ENCODE results near the gene RBKS. TPM values are rescaled to one million over a fixed set of nuclear protein-coding genes. Genes with fewer than 3 reads are reported as not detected.
"Not testable (repeated sequence)": the region's sequence is repeated elsewhere in the genome, so short reads cannot be mapped to it uniquely, and the experiment has no call there.

Gene RBKS
- total RNA-seq, 2 donors from 2014 or later: 5.5 to 8.9 TPM

GRCh38 chr2:27752551-27753237, 137.5 kb downstream of the RBKS start:
- Histone ChIP-seq H3K4me1 (no peaks in the 10 kb centered on the region), H3K27ac (peak overlapping the region; percentile 55), H3K9ac (ENCODE audit: low read depth in 2 of 2, low read length in 2 of 2) (no peak overlapping the region), H3K36me3 (no peaks in the 10 kb centered on the region), H3K9me3 (no peaks in the 10 kb centered on the region), H3K4me3 (no peak overlapping the region), H3K27me3 (no peaks in the 10 kb centered on the region)
- peak; percentile 51 for DNase-seq
- intact Hi-C loops (cut with DNase I): loop anchor here (5.0 kb wide), 1 partner anchor 700 kb away; no protein-coding TSS in a partner anchor
- no peak for TF ChIP-seq CTCF (IDR thresholded peaks at IDR 0.05)

DNA sequence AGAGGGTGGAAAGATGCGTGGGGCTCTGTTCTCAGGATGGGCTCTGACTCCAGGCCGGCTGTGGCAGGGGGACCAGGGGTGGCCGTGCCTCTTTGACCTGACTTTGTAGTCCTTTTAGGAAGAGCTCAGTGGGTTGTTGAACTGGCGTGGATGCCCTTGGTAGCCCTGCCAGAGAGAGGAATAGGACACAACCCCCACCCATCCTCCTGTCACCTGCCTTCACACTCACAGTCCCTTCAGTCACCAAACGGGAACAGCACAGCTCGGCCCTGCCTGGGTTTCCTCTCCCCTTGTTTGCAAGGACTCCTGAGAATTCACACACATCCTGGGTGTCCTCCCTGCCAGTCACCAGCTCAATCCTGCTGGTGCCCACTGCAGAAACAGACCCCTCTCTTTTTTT, 138.8 kb downstream of the RBKS start:
- H3K36me3 ChIP-seq: no peaks in the 10 kb centered on the region
- no peak for TF ChIP-seq CTCF (IDR thresholded peaks at IDR 0.05)

DNA sequence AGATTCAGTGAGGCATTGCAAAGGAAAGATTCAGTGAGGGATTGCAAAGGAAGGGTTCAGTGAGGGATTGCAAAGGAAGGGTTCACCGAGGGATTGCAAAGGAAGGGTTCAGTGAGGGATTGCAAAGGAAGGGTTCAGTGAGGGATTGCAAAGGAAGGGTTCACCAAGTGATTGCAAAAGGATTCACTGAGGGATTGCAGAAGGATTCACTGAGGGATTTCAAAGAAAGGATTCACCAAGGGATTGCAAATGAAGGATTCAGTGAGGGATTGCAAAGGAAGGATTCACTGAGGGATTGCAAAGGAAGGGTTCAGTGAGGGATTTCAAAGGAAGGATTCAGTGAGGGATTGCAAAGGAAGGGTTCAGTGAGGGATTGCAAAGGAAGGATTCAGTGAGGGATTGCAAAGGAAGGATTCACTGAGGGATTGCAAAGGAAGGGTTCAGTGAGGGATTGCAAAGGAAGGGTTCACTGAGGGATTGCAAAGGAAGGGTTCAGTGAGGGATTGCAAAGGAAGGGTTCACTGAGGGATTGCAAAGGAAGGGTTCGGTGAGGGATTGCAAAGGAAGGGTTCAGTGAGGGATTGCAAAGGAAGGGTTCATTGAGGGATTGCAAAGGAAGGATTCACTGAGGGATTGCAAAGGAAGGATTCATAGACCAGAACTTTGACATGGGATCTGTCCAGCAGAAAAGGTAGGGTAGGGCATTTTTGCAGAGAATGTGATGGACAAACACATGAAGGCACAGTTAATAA, 141.2 kb downstream of the RBKS start:
- H3K36me3 ChIP-seq; H3K9ac ChIP-seq (ENCODE audit: low read depth in 2 of 2, low read length in 2 of 2); H3K27me3 ChIP-seq; H3K4me1 ChIP-seq; H3K4me3 ChIP-seq; DNase-seq; H3K27ac ChIP-seq; intact Hi-C loops (cut with DNase I); H3K9me3 ChIP-seq: not testable (repeated sequence)

More for the DNA sequence above, 138.8 kb downstream of the RBKS start:
- DNase-seq: no peak
- Histone ChIP-seq H3K4me1 (no peaks in the 10 kb centered on the region), H3K9me3 (no peaks in the 10 kb centered on the region), H3K4me3 (no peak overlapping the region), H3K9ac (ENCODE audit: low read depth in 2 of 2, low read length in 2 of 2) (no peak overlapping the region), H3K27me3 (no peaks in the 10 kb centered on the region), H3K27ac (no peak overlapping the region)
- intact Hi-C loops (cut with DNase I): loop anchor here (5.0 kb wide), 1 partner anchor 701 kb away; no protein-coding TSS in a partner anchor

DNA sequence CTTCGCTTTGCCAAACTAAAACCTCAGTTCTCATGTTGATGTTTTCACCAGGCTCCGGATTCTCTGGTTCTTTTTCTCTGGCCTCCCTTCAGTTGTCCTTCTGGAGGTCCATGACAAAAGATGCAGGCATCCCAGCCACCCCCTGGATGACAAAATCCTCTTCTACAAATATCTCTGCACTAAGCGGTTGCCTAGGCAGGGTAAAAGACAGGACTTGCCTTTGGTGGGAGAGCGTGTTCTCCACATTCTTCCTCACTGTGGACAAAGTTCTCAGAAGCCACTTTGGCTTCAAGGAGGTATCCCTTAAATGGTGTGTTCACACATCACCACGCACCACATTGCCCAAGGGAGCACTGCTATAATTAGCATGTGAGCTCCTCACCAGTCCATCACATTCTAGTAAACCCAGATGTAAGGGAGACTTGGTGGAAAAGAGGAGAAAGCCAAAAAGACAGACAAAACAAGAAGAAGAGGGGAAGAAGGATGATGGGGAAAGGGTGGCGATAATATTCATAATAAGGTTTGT, 142.3 kb downstream of the RBKS start:
- no peaks in the 10 kb centered on the region for H3K27me3 ChIP-seq
- no peak overlapping the region for H3K27ac ChIP-seq
- no peaks in the 10 kb centered on the region for H3K36me3 ChIP-seq
- no peak for DNase-seq
- no peak overlapping the region for H3K4me3 ChIP-seq
- no peaks in the 10 kb centered on the region for H3K4me1 ChIP-seq
- H3K9me3 ChIP-seq: no peaks in the 10 kb centered on the region
- TF ChIP-seq CTCF (IDR thresholded peaks at IDR 0.05): no peak
- no peak overlapping the region for H3K9ac ChIP-seq (ENCODE audit: low read depth in 2 of 2, low read length in 2 of 2)
- intact Hi-C loops (cut with DNase I): no loop called here

DNA sequence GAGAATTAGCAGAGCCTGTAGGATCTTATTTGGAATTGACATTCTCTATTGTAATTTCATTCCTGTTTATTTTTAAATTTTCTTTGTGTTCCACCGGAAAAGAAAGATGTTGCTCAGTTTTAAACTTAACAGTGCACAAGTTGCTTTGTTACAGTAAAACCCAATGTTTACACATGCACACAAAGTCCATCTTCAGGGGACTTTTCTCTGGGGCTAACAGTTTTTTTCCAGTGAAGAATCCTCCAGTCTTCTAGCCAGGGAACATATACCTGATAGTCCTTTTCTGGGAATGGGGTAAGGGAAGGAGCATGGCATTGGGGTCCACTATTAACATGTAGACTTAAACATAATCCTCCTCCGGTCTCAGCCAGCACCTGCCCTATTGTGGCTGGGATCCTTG, 143.9 kb downstream of the RBKS start:
- H3K36me3 ChIP-seq: no peaks in the 10 kb centered on the region
- H3K4me3 ChIP-seq: no peak overlapping the region
- H3K4me1 ChIP-seq: no peaks in the 10 kb centered on the region
- no peak for DNase-seq
- intact Hi-C loops (cut with DNase I): no loop called here
- H3K9ac ChIP-seq (ENCODE audit: low read depth in 2 of 2, low read length in 2 of 2): no peak overlapping the region
- H3K27ac ChIP-seq: no peak overlapping the region
- no peaks in the 10 kb centered on the region for H3K9me3 ChIP-seq
- no peaks in the 10 kb centered on the region for H3K27me3 ChIP-seq
- no peak for TF ChIP-seq CTCF (IDR thresholded peaks at IDR 0.05)

DNA sequence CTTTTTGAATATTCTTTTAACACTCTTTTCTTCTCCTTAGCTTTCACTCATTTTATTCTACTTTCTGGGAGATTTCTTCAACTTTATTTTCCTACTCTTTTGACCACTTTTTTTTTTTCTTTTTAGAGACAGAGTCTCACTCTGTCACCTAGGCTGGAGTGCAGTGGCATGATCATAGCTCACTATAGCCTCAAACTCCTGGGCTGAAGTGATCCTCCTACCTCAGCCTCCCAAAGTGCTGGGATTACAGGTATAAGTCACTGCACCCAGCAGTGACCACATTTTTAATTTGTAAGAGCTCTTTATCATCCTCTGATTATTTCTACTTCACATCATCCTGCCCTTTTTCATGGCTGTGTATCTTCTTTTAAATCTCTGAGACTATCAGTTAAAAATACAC, 144.7 kb downstream of the RBKS start:
- intact Hi-C loops (cut with DNase I); DNase-seq: not testable (repeated sequence)

More for the DNA sequence above, 144.7 kb downstream of the RBKS start:
- not testable (repeated sequence) for H3K9me3 ChIP-seq; H3K36me3 ChIP-seq; H3K4me3 ChIP-seq; H3K9ac ChIP-seq (ENCODE audit: low read depth in 2 of 2, low read length in 2 of 2); H3K27ac ChIP-seq; H3K27me3 ChIP-seq; H3K4me1 ChIP-seq

Data from colonic mucosa (tissue), 4 donors.